Sigmoid colon (tissue), 7 donors: ENCODE data around the gene IGSF9B. TPM values are rescaled to one million over a fixed set of nuclear protein-coding genes. Genes with fewer than 3 reads are reported as not detected.

Experiments
- DNase-seq: peaks from one replicate; pipeline ENCODE4 v3.0.0-alpha.2; 2019
- H3K27ac ChIP-seq, 4 donors: fragments of 200-600 bp; sonication (generic); one replicate each; pipeline ENCODE4 v1.5.1; 2016 to 2019; ENCODE audit warnings: mild to moderate bottlenecking in 1 of 4
- H3K27me3 ChIP-seq, 3 donors: fragments of 200-600 bp; sonication (generic); one replicate each; pipeline ENCODE4 v1.5.1; 2019; ENCODE audit warnings: mild to moderate bottlenecking in 1 of 3
- H3K36me3 ChIP-seq, 4 donors: fragments of 200-600 bp; sonication (generic); one replicate each; pipeline ENCODE4 v1.5.1; 2016 to 2019
- H3K4me1 ChIP-seq, 4 donors: fragments of 200-600 bp; sonication (generic); one replicate each; pipeline ENCODE4 v1.5.1; 2017 to 2019
- H3K4me3 ChIP-seq, 4 donors: fragments of 200-600 bp; sonication (generic); one replicate each; pipeline ENCODE4 v1.5.1; 2017 to 2019; ENCODE audit warnings: mild to moderate bottlenecking in 2 of 4, moderate library complexity in 1 of 4
- H3K9me3 ChIP-seq, 4 donors: fragments of 200-600 bp in 3 of 4; sonication (generic) in 3 of 4; one replicate each; pipeline versions ENCODE4 v1.5.1 to v1.6.1; 2013 to 2019
- CTCF ChIP-seq, 4 experiments: fragments of 450-650 bp in 3 of 4; fragments of 200-600 bp in 1 of 4; IDR thresholded peaks; one replicate each; pipeline ENCODE4 v1.5.1; 2016 to 2019; ENCODE audit warnings: antibody characterized with exemption in 4 of 4, mild to moderate bottlenecking in 3 of 4, moderate library complexity in 2 of 4
- EP300 ChIP-seq, 4 donors: sonication (generic); formaldehyde crosslinking; IDR thresholded peaks; one replicate each; pipeline ENCODE4 v1.6.1; 2017; ENCODE audit warnings: antibody characterized with exemption in 4 of 4
- POLR2A ChIP-seq, 2 donors: fragments of 450-650 bp; IDR thresholded peaks; one replicate each; pipeline ENCODE4 v1.6.1; 2016; ENCODE audit warnings: antibody characterized with exemption in 2 of 2, mild to moderate bottlenecking in 2 of 2, moderate library complexity in 2 of 2
- POLR2AphosphoS5 ChIP-seq, 4 donors: sonication (generic); formaldehyde crosslinking; IDR thresholded peaks; one replicate each; pipeline ENCODE4 v1.6.1; 2017; ENCODE audit warnings: antibody characterized with exemption in 4 of 4
- WGBS, 2 donors: extraction: QIAGEN DNeasy Blood & Tissue Kit; methylation state at CpG; one replicate each; pipeline ENCODE4 v1.1.7; 2013; 5-methylcytosine and 5-hydroxymethylcytosine counted together
- intact Hi-C: fragments of 100-400 bp; cut with DNase I; formaldehyde crosslinking; loops from one replicate; pipeline ENCODE4 v1.15.1; 2023
- polyA plus RNA-seq, 3 donors: library from polyadenylated mRNA; stranded (reverse); fragments of 200-250 nt; gene quantifications; one replicate each; pipeline ENCODE4 v1.2.3, GENCODE V29; 2013
- total RNA-seq, 4 donors: library from RNA; depleted of rRNA; stranded (reverse); fragments of >200 nt; gene quantifications; one replicate each; pipeline ENCODE4 v1.1.0, GENCODE V29; 2016
- donor health status: healthy with polysubstance abuse.
- donor health status: Bipolar disorder and iron deficiency.
- donor health status: healthy.

The IGSF9B gene
- total and polyA plus RNA-seq, 7 donors: under 0.01 to 53.7 (median 14.8) TPM; not detected in 1

- DNase-seq: no peak
- Histone ChIP-seq H3K4me3 (no peak overlapping the region), H3K27ac (peak overlapping the region in 2 of 4 donors; percentile 27 to 57), H3K27me3 (no peaks in the 10 kb centered on the region), H3K36me3 (peaks cover 5 to 86% (median 25%) of the 10 kb centered on the region in 4 donors), H3K9me3 (no peaks in the 10 kb centered on the region), H3K4me1 (peaks cover 0 to 3% (median 0%) of the 10 kb centered on the region in 4 donors)
- TF ChIP-seq EP300 (IDR thresholded peaks at IDR 0.05) (no peak), POLR2AphosphoS5 (IDR thresholded peaks at IDR 0.05) (peak in 1 of 4 donors; percentile 25), CTCF (IDR thresholded peaks at IDR 0.05) (no peak), POLR2A (IDR thresholded peaks at IDR 0.05) (no peak)
- intact Hi-C loops: no loop called here
- 70 to 85% methylated on average over 33 of the region's 33 CpGs for WGBS, 2 donors
Measured at GRCh38 chr11:133934599-133935550, 21.9 kb downstream of the IGSF9B start.

- no peaks in the 10 kb centered on the region for H3K9me3 ChIP-seq
- H3K4me3 ChIP-seq: no peak overlapping the region
- H3K27me3 ChIP-seq: no peaks in the 10 kb centered on the region
- intact Hi-C loops: no loop called here
- peak overlapping the region in 2 of 4 donors; percentile 27 to 57 for H3K27ac ChIP-seq
- TF ChIP-seq POLR2A (IDR thresholded peaks at IDR 0.05) (no peak), POLR2AphosphoS5 (IDR thresholded peaks at IDR 0.05) (no peak), EP300 (IDR thresholded peaks at IDR 0.05) (no peak), CTCF (IDR thresholded peaks at IDR 0.05) (no peak)
- H3K36me3 ChIP-seq: peaks cover 5 to 83% (median 24%) of the 10 kb centered on the region in 4 donors
- 88 to 90% methylated on average over 11 of the region's 11 CpGs for WGBS, 2 donors
- H3K4me1 ChIP-seq: peaks cover 0 to 11% (median 0%) of the 10 kb centered on the region in 4 donors
- no peak for DNase-seq
Measured at GRCh38 chr11:133934096-133934495, 22.7 kb downstream of the IGSF9B start.

- intact Hi-C loops: loop anchor here (2.0 kb wide), 1 partner anchor 113 kb away; no protein-coding TSS in a partner anchor
- WGBS, 2 donors: 93 to 94% methylated on average over 19 of the region's 19 CpGs
- Histone ChIP-seq H3K27ac (peak overlapping the region in 3 of 4 donors; percentile 33 to 61 (median 46)), H3K27me3 (no peaks in the 10 kb centered on the region), H3K4me3 (no peak overlapping the region), H3K36me3 (peaks cover 5 to 65% (median 16%) of the 10 kb centered on the region in 4 donors), H3K4me1 (peaks cover 0 to 24% (median 13%) of the 10 kb centered on the region in 4 donors), H3K9me3 (no peaks in the 10 kb centered on the region)
- DNase-seq: no peak
- no peak for TF ChIP-seq POLR2A (IDR thresholded peaks at IDR 0.05)
- TF ChIP-seq EP300 (IDR thresholded peaks at IDR 0.05): no peak
- TF ChIP-seq POLR2AphosphoS5 (IDR thresholded peaks at IDR 0.05): no peak
- no peak for TF ChIP-seq CTCF (IDR thresholded peaks at IDR 0.05)
Measured at GRCh38 chr11:133931449-133932060, 25.2 kb downstream of the IGSF9B start.

GRCh38 chr11:133930767-133931448, 25.9 kb downstream of the IGSF9B start:
- Histone ChIP-seq H3K4me1 (peaks cover 0 to 24% (median 13%) of the 10 kb centered on the region in 4 donors), H3K9me3 (no peaks in the 10 kb centered on the region), H3K4me3 (no peak overlapping the region), H3K36me3 (peaks cover 10 to 65% (median 17%) of the 10 kb centered on the region in 4 donors), H3K27me3 (no peaks in the 10 kb centered on the region), H3K27ac (peak overlapping the region; percentile 23 to 61 (median 40))
- no peak for DNase-seq
- WGBS, 2 donors: 79 to 80% methylated on average over 36 of the region's 36 CpGs
- intact Hi-C loops: loop anchor here (2.0 kb wide), 1 partner anchor 114 kb away; no protein-coding TSS in a partner anchor
- no peak for TF ChIP-seq POLR2AphosphoS5 (IDR thresholded peaks at IDR 0.05)
- TF ChIP-seq CTCF (IDR thresholded peaks at IDR 0.05): peak in 3 of 4 experiments; percentile 16 to 56 (median 54)
- no peak for TF ChIP-seq POLR2A (IDR thresholded peaks at IDR 0.05)
- no peak for TF ChIP-seq EP300 (IDR thresholded peaks at IDR 0.05)
